Aorta (tissue), 5 donors: ENCODE data around the gene RPE65. TPM values are rescaled to one million over a fixed set of nuclear protein-coding genes. Genes with fewer than 3 reads are reported as not detected.

Source experiments
- ATAC-seq: fragments of 200-7000 bp; cut with Tn5 transposase; one replicate; pipeline ENCODE4 v1.9.1; 2022; ENCODE audit warnings: moderate library complexity; ENCODE audit not compliant: low FRiP score
- DNase-seq, 2 donors: peaks; one replicate each; pipeline ENCODE4 v3.0.0-alpha.2; 2020
- H3K27ac ChIP-seq, 2 donors: one replicate each; pipeline ENCODE4 v1.5.1; 2013; ENCODE audit warnings: low read length in 2 of 2, mild to moderate bottlenecking in 2 of 2, moderate library complexity in 2 of 2, control low read depth in 1 of 2, inconsistent platforms in 1 of 2, low read depth in 1 of 2
- H3K27me3 ChIP-seq, 2 donors: one replicate each; pipeline ENCODE4 v1.6.1; 2013; ENCODE audit warnings: control low read depth in 1 of 2, low read length in 1 of 2, mild to moderate bottlenecking in 1 of 2, moderate library complexity in 1 of 2; ENCODE audit not compliant: insufficient read depth in 2 of 2, control insufficient read depth in 1 of 2
- H3K36me3 ChIP-seq, 2 donors: one replicate each; pipeline ENCODE4 v1.6.1; 2013; ENCODE audit warnings: control low read depth in 1 of 2, low read length in 1 of 2, mild to moderate bottlenecking in 1 of 2; ENCODE audit not compliant: insufficient read depth in 2 of 2, control insufficient read depth in 1 of 2
- H3K4me1 ChIP-seq, 2 donors: one replicate each; pipeline ENCODE4 v1.6.1; 2013; ENCODE audit warnings: low read length in 2 of 2, control low read depth in 1 of 2, mild to moderate bottlenecking in 1 of 2, moderate library complexity in 1 of 2; ENCODE audit not compliant: insufficient read depth in 2 of 2, control insufficient read depth in 1 of 2
- H3K4me3 ChIP-seq, 2 donors: one replicate each; pipeline ENCODE4 v1.5.1; 2013; ENCODE audit warnings: low read length in 2 of 2, control low read depth in 1 of 2, mild to moderate bottlenecking in 1 of 2
- H3K9me3 ChIP-seq: one replicate; pipeline ENCODE4 v1.6.1; 2013; ENCODE audit warnings: mild to moderate bottlenecking, low read length; ENCODE audit not compliant: control insufficient read depth
- WGBS, 2 donors: extraction: QIAGEN DNeasy Blood & Tissue Kit; methylation state at CpG; one replicate each; pipeline ENCODE4 v1.1.7; 2013; 5-methylcytosine and 5-hydroxymethylcytosine counted together
- intact Hi-C, 2 donors: fragments of 100-400 bp; cut with DNase I; formaldehyde crosslinking; loops; one replicate each; pipeline versions ENCODE4 v1.14.2 to v1.15.0; 2022
- polyA plus RNA-seq, 2 donors: library from polyadenylated mRNA; stranded (reverse); fragments of 200-250 nt; gene quantifications; one replicate each; pipeline ENCODE4 v1.2.3, GENCODE V29; 2013
- total RNA-seq, 2 donors: library from RNA; stranded (reverse); fragmentation: NEBNext Ultra II Directional; extraction: Animal tissue kit (Norgen Biotek cat#: 25700); gene quantifications; one replicate each; pipeline ENCODE4 v1.2.1, GENCODE V29; 2021
- donor health status: healthy with polysubstance abuse.
- donor health status: Bipolar disorder and iron deficiency.
- donor health status: DM: no; HTN: no; CAD: no.
- donor health status: DM: no; HTN: no; CAD: no.
- donor health status: DM: yes; HTN: yes; CAD: no.

The RPE65 gene
- total and polyA plus RNA-seq, 4 donors, result not detected

GRCh38 chr1:68442006-68442405 lies 7.7 kb downstream of the RPE65 start:
- DNase-seq, result no peak
- Histone ChIP-seq H3K4me3 (no peak overlapping the region), H3K36me3 (no peaks in the 10 kb centered on the region), H3K27me3 (no peaks in the 10 kb centered on the region), H3K4me1 (no peaks in the 10 kb centered on the region), H3K9me3 (no peaks in the 10 kb centered on the region), H3K27ac (no peak overlapping the region)
- intact Hi-C loops, result loop anchor here (5.0 kb wide), 2 partner anchors 320 to 325 kb away; no protein-coding TSS in a partner anchor
- WGBS, 2 donors, result 83 to 85% methylated on average over 4 of the region's 4 CpGs
- ATAC-seq, result no peak

DNA sequence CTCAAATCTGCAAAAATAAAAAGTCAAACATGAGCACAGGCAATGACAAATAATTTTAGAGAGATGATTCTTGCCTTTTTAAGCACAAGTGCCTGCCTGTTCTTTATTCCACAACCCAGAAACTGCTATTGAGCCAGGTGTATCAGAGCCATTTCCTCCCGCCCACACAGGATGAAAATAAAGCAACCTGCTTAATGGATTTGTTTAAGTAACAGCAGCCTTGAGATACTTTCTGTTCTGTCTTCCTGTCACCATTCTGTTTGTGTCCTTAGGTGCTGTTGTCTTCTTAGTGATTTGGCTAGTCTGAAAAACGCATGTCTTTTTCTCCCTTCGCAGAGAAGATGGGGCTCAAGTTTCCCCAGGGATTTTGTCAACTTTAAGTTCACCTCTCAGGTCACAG lies 11.4 kb downstream of the RPE65 start:
- no peaks in the 10 kb centered on the region for H3K27me3 ChIP-seq
- H3K36me3 ChIP-seq, result no peaks in the 10 kb centered on the region
- no peak overlapping the region for H3K4me3 ChIP-seq
- H3K4me1 ChIP-seq, result no peaks in the 10 kb centered on the region
- WGBS, 2 donors, result 80 to 89% methylated on average over 3 of the region's 3 CpGs
- no peak overlapping the region for H3K27ac ChIP-seq
- DNase-seq, result no peak
- no peak for ATAC-seq
- intact Hi-C loops, result no loop called here
- H3K9me3 ChIP-seq, result no peaks in the 10 kb centered on the region

DNA sequence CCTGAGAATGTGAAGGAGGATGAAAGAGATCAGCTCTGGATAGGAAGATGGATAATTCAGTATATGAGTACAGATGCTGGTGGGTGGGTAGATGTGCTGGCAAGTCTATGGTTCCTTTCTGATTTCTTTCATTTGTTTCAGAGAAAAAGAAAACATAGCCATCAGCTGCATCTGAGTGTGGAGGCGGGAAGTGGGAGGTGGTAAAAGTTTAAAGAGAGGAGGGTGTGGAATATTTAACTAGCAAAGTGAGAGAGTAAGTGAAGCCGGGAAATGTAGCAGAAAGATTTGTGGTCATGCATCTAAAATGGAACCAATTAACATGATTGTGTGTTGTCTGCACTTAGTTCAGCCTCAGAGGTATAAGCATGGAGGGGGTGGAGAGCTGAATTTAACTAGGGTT lies 16.4 kb downstream of the RPE65 start:
- no peak overlapping the region for H3K4me3 ChIP-seq
- H3K27me3 ChIP-seq, result no peaks in the 10 kb centered on the region
- no peaks in the 10 kb centered on the region for H3K9me3 ChIP-seq
- no peaks in the 10 kb centered on the region for H3K36me3 ChIP-seq
- intact Hi-C loops, result no loop called here
- DNase-seq, result no peak
- no peak for ATAC-seq
- H3K27ac ChIP-seq, result no peak overlapping the region
- 77 to 79% methylated on average over 2 of the region's 2 CpGs for WGBS, 2 donors
- H3K4me1 ChIP-seq, result no peaks in the 10 kb centered on the region

- Histone ChIP-seq H3K4me3 (no peak overlapping the region), H3K27ac (no peak overlapping the region), H3K27me3 (no peaks in the 10 kb centered on the region), H3K36me3 (no peaks in the 10 kb centered on the region), H3K4me1 (no peaks in the 10 kb centered on the region), H3K9me3 (no peaks in the 10 kb centered on the region)
- ATAC-seq (no peak), DNase-seq (no peak)
- intact Hi-C loops, result no loop called here
- WGBS, 2 donors, result 82 to 85% methylated on average over 3 of the region's 3 CpGs
Observed at GRCh38 chr1:68431076-68431475, 18.7 kb downstream of the RPE65 start.

GRCh38 chr1:68429233-68429808 lies 20.4 kb downstream of the RPE65 start:
- no peak for DNase-seq
- 92 to 93% methylated on average over 4 of the region's 4 CpGs for WGBS, 2 donors
- no peaks in the 10 kb centered on the region for H3K36me3 ChIP-seq
- no peak for ATAC-seq
- H3K4me3 ChIP-seq, result no peak overlapping the region
- intact Hi-C loops, result no loop called here
- H3K4me1 ChIP-seq, result no peaks in the 10 kb centered on the region
- H3K9me3 ChIP-seq, result no peaks in the 10 kb centered on the region
- no peak overlapping the region for H3K27ac ChIP-seq
- H3K27me3 ChIP-seq, result no peaks in the 10 kb centered on the region

GRCh38 chr1:68426594-68426993 lies 23.2 kb downstream of the RPE65 start:
- ATAC-seq, result no peak
- H3K9me3 ChIP-seq, result no peaks in the 10 kb centered on the region
- WGBS, 2 donors, result 84 to 86% methylated on average over 2 of the region's 2 CpGs
- H3K36me3 ChIP-seq, result no peaks in the 10 kb centered on the region
- no peak overlapping the region for H3K27ac ChIP-seq
- no peak for DNase-seq
- intact Hi-C loops, result no loop called here
- H3K4me3 ChIP-seq, result no peak overlapping the region
- no peaks in the 10 kb centered on the region for H3K27me3 ChIP-seq
- no peaks in the 10 kb centered on the region for H3K4me1 ChIP-seq

GRCh38 chr1:68421350-68421749 lies 28.4 kb downstream of the RPE65 start:
- WGBS, 2 donors, result 86 to 87% methylated on average over 5 of the region's 5 CpGs
- Histone ChIP-seq H3K36me3 (no peaks in the 10 kb centered on the region), H3K9me3 (no peaks in the 10 kb centered on the region), H3K4me3 (no peak overlapping the region), H3K27me3 (no peaks in the 10 kb centered on the region), H3K27ac (no peak overlapping the region), H3K4me1 (no peaks in the 10 kb centered on the region)
- DNase-seq (no peak), ATAC-seq (no peak)
- intact Hi-C loops, result no loop called here

- intact Hi-C loops, result no loop called here
- no peaks in the 10 kb centered on the region for H3K27me3 ChIP-seq
- H3K9me3 ChIP-seq, result no peaks in the 10 kb centered on the region
- H3K4me3 ChIP-seq, result no peak overlapping the region
- H3K4me1 ChIP-seq, result no peaks in the 10 kb centered on the region
- WGBS, 2 donors, result 17 to 20% methylated on average over 2 of the region's 2 CpGs
- H3K27ac ChIP-seq, result no peak overlapping the region
- H3K36me3 ChIP-seq, result no peaks in the 10 kb centered on the region
- DNase-seq (no peak), ATAC-seq (no peak)
Observed at GRCh38 chr1:68409426-68409825, 40.3 kb downstream of the RPE65 start.

- intact Hi-C loops, result no loop called here
- no peaks in the 10 kb centered on the region for H3K9me3 ChIP-seq
- no peak overlapping the region for H3K27ac ChIP-seq
- peaks cover 0 to 2% of the 10 kb centered on the region in 2 donors for H3K27me3 ChIP-seq
- no peak for ATAC-seq
- H3K4me3 ChIP-seq, result no peak overlapping the region
- no peak for DNase-seq
- 69 to 72% methylated on average over 4 of the region's 4 CpGs for WGBS, 2 donors
- H3K4me1 ChIP-seq, result no peaks in the 10 kb centered on the region
- no peaks in the 10 kb centered on the region for H3K36me3 ChIP-seq
Observed at GRCh38 chr1:68401506-68401905, 48.2 kb downstream of the RPE65 start.
